Amygdala (tissue), 56 donors: Measurements from ENCODE around the gene ABL1.

Source experiments
- DNase-seq, 56 donors: peaks; one replicate each; lab custom pipeline; 2025; lab: John Stamatoyannopoulos, UW

ABL1 gene

DNA sequence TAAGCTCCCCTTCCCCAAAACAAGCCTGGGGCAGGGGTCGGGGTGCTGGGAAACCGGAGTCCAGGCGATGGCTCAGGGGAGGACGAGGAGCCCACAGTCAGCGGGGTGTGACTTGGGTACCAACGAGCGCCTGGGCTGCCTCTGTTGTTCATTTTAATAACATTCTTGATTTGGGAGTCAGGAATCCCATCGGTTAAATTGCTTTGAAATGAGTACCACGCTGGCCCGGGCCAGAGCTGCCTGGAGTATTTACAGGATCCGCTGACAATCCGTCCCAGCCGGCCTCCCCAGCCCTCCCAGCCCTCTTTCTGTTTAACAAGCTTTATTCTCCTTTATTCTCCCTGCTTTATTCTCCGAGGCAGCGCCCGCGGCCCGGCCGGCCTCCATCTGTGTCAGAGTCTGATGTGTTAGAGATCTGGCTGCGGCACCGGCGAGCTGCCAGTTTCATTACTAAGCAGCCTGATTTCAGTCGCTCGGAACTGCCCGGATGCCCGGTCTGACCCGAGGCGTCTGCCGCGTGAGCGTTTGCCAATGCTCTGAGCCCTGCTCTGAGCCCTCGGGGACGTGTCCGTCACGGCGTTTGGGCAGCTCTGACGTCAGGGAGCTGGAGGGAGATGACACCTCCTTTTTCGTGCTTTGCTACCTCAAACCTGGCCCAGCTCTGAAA lies 78.0 kb downstream of the ABL1 start:
- peak in 32 of 56 donors; percentile 8 to 86 (median 38) for DNase-seq

GRCh38 chr9:130913599-130914416 lies 78.8 kb downstream of the ABL1 start:
- DNase-seq, result no peak

DNA sequence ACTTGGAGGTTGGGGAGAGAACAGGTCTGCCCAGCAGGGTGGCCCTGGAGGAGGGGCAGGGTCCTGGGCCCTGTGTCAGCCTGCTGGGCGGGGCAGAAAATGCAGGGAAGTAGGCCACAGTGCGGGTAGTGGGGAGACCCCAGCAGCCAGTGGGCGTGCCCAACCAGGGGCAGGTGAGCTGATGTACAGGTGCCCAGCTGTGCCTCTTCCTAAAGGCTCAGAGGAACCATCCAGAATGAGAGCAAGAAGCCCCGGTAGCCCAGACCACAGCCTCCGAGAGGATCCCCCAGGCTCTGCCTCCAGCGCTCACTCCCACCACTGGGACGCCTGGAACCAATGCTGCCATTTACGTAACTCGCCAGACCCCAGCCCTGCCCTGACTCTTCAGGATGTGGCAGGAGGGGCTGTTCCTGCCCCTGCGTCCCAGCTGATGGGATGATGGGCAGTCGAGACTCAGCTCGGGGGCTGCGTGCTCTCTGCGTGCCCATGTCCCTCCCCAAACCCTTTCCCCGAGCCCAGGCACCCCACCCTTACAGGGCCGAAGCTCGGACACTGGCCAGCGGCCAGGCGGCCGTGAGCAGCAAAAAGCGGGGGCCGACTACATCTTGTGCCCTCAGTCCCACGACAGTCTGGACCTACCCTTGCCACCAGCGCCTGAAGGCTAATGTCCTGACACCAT lies 79.5 kb downstream of the ABL1 start:
- no peak for DNase-seq

DNA sequence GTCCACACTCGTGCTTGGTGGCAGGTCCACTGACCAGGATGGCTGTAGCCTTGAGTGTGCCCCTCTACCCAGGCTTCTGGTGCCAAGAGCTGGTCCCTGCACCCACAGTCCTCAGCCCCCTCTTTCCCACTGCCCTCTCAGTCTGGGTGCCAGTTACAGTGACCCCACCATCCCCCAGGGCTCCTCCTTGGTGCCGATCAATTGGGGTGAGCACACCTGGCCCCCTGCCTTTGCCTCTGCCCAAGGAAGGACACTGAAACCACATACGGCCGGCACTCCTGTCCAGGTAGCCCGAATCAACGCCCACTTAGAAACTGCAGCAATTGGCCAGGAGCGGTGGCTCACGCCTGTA lies 80.0 kb downstream of the ABL1 start:
- DNase-seq, result no peak

DNA sequence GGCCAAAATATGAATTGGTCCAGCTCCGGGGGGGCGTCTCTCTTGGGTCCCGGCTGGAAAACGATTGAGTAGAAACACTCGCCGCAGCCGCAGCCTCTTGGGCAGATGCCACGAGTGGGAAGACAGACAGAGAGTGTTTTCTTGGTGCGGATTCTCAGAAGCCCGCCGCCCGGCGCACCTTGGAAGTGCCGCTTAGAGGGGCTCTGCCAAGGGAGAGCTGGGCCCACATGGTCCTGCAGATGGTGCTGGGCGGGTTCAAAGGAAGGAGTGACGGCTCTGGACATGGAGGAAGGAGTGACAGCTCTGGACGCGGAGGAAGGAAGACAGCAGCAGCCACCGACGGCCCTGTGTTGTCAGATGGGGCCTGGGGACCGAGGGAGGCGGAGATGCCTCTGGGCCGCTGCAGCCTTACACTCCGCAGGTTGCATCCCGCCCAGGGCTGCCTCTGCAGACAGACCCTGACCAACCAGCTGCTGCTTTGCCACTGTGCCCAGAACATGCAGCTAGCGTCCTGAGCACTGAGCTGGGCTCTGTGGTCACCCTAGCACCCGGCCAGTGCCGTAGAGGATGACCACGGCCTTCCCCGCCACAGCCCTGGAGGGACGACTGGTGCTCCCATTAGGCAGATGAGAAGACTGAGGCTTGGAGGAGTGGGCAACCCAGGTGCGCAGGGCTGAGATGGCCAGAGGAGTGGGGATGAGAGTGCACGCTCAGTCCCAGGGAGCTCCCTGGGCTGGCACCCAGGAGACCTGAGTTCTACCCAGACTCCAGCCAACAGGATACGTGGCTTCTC lies 82.3 kb downstream of the ABL1 start:
- DNase-seq, result no peak

DNA sequence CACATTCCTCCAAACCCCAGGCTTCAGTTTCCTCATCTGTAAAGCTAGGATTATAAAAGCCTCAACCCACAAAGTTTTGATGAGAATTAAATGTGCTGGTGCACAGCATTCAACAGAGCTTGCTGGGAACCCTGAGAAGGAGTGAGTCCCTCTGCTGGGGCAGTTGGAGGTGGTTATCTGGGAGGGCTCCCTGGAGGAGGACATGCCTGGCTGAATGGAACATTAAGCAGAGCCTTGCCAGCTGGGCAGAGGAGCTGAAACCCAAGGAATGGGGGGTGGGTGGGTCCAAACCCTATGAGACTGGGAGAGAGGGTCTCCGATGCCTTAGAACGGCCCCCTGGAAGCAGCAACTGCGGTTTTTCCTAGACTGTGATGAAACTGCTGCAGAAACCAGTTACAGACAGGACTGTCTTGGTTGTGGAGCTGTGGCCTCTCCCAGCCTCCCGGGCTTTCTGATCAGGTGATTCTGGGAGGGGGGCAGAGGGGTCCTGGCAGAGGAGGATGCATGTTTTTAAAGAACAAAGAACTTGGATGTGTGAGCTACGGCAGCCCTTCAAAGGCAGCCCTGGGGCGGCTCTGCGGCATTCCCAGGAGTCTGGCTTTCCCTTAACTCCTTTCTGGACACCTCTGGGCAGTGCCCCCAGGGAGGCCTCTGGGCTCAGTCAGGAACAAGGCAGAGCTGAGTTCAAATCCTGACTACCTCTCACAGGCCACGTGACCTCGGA lies 83.2 kb downstream of the ABL1 start:
- DNase-seq, result no peak

DNA sequence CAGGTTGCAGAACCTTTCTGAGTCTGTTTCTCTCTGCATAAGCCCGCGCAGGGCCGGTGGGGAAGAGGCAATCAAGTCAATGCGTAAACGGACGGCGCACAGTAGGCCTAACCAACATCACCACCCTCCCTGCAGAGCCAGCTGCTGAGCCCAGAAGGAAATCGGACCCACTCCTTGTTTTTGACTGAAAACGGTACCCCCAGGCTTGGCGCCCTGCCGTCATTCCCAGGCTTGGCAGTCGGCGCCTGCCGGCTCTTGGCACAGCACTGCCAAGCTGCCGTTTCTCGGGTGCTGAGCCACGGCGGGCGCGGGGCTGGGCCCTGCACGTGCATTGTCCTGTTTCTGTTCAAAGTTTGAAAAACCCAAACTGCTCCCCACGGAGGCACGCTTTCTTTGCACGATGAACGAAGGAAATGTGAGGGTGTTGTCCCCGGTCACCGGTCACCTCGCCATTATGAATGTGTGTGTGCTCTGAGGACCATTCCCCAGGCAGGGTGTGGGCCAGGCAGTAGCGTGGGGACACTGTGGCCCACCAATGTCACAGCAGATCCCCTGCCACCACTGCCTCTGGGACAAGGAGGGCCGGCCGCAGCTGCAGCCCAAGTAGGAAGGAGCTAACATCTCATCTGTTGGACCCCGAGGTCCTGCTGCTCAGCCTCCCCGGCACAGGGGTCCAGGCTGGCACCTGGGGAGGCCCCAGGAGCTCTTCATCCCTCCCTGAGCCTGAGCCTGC lies 83.9 kb downstream of the ABL1 start:
- peak in 39 of 56 donors; percentile 12 to 83 (median 47) for DNase-seq

DNA sequence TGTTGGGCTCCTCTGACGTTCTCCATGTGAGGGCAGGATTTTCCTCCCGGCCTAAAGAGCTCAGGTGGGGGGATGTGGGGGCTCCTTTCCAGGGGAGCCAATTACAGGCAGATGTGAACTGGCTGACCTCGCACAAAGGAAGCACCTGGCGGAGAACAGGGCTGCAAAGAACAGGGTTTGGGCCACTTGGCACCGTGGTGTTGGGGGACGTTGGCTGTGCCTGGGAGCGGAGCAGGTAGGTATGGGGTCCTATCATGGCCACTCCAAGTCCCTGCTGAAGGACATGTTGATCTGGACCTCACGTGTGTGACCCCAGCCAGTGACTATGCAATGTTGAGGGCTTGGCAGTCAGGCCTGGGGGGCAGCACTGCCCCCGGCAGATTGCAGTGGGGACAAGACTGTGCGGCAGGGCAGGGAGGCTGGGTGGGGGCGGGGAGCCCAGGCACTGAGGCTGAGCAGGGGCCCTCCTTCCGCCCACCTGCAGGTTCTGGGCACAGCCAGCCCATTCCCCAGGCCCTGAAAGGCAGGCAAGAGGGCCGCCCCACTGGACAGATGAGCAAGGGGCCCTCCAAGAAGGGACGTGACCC lies 84.6 kb downstream of the ABL1 start:
- DNase-seq, result no peak

DNA sequence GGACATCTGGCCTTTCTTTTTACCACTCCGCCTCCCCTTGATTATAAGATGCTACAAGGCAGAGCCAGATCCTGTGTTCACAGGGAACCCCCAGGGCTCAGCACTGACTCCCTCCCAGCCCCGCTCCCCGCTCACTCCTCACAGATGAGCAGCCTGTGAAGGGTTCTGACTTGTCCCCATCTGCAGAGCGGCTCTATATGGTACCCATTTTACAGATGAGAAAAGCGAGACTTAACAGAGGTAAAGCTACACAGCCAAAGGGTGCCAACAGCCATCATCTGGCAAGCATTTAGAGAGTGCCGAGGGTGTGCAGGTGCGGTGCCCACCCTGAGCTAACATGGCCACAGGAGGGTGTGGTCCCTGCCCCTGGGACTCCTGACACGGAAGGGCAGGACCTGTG lies 85.2 kb downstream of the ABL1 start:
- no peak for DNase-seq

DNA sequence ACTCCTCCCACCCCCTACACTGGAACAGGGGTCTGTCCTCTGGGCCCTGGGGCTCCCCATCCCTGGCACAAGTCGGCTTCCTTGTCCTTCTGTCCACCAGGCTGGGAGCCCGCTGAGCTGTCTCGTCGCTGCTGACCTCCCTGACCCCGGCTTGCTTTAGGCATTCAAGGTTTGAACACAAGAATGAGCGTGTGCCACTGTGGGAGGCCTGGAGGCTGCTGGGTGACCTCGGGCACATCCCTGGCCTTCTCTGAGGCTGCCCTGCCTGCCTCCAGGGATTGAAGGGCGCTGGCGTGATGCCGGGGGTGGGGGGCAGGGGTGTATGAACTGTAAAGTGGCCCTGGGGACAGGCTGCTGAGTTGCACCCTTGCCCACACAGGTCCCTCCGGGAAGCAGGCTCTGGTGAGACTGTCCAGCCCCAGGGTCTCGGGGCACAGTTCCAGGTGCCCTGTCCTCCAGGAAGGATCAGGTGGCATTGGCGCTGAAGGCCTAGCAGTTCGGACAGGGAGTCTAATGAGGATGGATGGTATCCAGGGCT lies 85.8 kb downstream of the ABL1 start:
- no peak for DNase-seq

DNA sequence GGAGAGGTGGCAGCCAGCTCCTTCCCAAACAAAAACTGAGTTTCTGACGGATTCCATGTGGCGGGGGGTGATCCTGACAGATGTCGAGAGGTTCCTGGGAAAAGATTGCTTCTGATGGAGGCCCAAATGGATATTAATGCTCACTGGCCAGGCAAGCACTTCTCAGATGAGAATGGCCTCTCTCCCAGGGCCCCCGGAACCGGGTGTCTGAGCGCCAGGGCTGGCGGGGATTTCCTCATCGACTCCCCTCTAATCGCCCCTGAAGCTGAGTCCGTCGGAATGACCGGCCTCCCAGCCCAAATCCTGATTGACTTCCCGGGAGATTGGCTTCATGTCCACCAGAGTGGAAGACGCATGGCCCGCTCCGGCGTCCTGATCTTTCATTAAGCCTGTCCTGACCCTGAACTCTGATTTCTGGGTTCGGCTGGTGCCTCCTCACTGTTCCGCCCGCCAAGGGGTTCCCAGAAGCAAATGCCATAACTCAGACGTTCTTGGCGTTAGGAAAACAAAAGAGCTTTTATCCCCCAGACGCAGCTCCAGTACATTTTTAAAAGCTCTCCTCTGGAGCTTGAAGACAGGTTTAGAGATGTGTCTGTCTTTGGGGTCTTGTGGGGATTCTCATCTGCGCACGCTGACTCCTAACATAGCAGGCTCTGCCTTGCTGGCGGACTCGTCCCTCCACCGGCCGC lies 86.4 kb downstream of the ABL1 start:
- DNase-seq, result no peak

- no peak for DNase-seq
Observed at GRCh38 chr9:130921989-130922892, 87.2 kb downstream of the ABL1 start.

- DNase-seq, result no peak
Observed at GRCh38 chr9:130922893-130923610, 88.0 kb downstream of the ABL1 start.

- DNase-seq, result no peak
Observed at GRCh38 chr9:130923611-130924447, 88.8 kb downstream of the ABL1 start.

DNA sequence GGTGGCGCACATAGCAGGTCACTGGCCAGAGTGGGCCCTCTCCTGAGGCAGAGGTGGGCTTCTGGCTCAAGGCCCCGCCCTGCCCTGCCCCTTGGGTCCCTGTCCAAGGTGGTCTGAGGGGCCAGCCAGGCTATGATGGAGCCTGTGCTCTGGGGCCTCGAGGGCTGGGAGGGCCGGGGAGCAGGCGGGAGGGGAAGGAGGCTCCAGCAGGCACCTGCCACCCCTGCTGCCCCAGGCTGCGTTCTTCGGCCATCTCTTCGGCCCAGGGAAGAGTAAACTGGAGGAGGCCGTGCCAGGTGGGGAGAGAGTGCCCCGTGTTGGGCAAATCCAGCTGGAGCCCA lies 89.4 kb downstream of the ABL1 start:
- no peak for DNase-seq
